Stimulated activated CD4-positive, alpha-beta T cell treated with anti-CD3 and anti-CD28 coated beads, Interleukin-15, amount 100 ng/mL, for 1 hour (primary cell): Measurements from ENCODE around the gene KCNK13.
"Not testable (repeated sequence)": the region's sequence is repeated elsewhere in the genome, so short reads cannot be mapped to it uniquely, and the experiment has no call there.

Experiments used
- DNase-seq, 2 donors: peaks; one replicate each; pipeline ENCODE4 v3.0.0-alpha.2; 2020; ENCODE audit warnings: low read depth in 1 of 2, low spot score in 1 of 2

Gene KCNK13

GRCh38 chr14:90191154-90191553 is 129.4 kb downstream of the KCNK13 start:
- DNase-seq, result no peak

GRCh38 chr14:90191585-90191984 is 129.8 kb downstream of the KCNK13 start:
- DNase-seq, result no peak

- DNase-seq, result no peak
These were observed 132.1 kb downstream of the KCNK13 start for GRCh38 chr14:90193925-90194324.

GRCh38 chr14:90194706-90195105 is 132.9 kb downstream of the KCNK13 start:
- DNase-seq, result no peak

GRCh38 chr14:90198541-90199060 is 136.8 kb downstream of the KCNK13 start:
- no peak for DNase-seq

- not testable (repeated sequence) for DNase-seq
These were observed 138.8 kb downstream of the KCNK13 start for GRCh38 chr14:90200546-90200945.

- no peak for DNase-seq
These were observed 139.6 kb downstream of the KCNK13 start for GRCh38 chr14:90201344-90201743.

- DNase-seq, result no peak
These were observed 142.7 kb downstream of the KCNK13 start for GRCh38 chr14:90204516-90204915.

GRCh38 chr14:90213099-90213748 is 151.4 kb downstream of the KCNK13 start:
- no peak for DNase-seq

GRCh38 chr14:90228478-90228877 is 166.7 kb downstream of the KCNK13 start:
- no peak for DNase-seq

- not testable (repeated sequence) for DNase-seq
These were observed 168.1 kb downstream of the KCNK13 start for GRCh38 chr14:90229942-90230341.
